SK-N-SH (cell line): Measurements from ENCODE around the gene TEAD3. TPM values are rescaled to one million over a fixed set of nuclear protein-coding genes. Genes with fewer than 3 reads are reported as not detected.

Source experiments
- CTCF ChIA-PET: fragments of 300-600, 350-600 bp; formaldehyde crosslinking; extraction: SDS; loops from one replicate; lab custom pipeline; 2021; lab: Yijun Ruan, JAX
- POLR2A ChIA-PET: fragments of 350-600 bp; sonication (Branson Sonifier 250); formaldehyde crosslinking; extraction: SDS; loops from one replicate; lab custom pipeline; 2020; ENCODE audit warnings: antibody characterized with exemption, inconsistent platforms; lab: Yijun Ruan, JAX
- DNase-seq: peaks from one replicate; pipeline ENCODE4 v3.0.0; 2012
- H2AFZ ChIP-seq: fragments of 200-600 bp; sonication (generic); 2 replicates; pipeline ENCODE4 v1.8.1; 2016; ENCODE audit warnings: antibody characterized with exemption, mild to moderate bottlenecking, low read depth
- H3F3A ChIP-seq: fragments of 200-600 bp; sonication (generic); replicated peaks from 2 replicates; pipeline ENCODE3; 2016; ENCODE audit warnings: antibody characterized with exemption, mild to moderate bottlenecking; ENCODE audit not compliant: insufficient read depth
- H3K27ac ChIP-seq, 2 experiments: fragments of 200-500 bp in 1 of 2; fragments of 200-600 bp in 1 of 2; sonication (Bioruptor generic) in 1 of 2; sonication (generic), shearing (Covaris generic) in 1 of 2; 2 replicates each; pipeline versions ENCODE4 v1.5.1 to v1.6.1; 2014 to 2016; ENCODE audit warnings: low read depth in 2 of 2, inconsistent platforms in 1 of 2, low read length in 1 of 2, mild to moderate bottlenecking in 1 of 2, mixed read lengths in 1 of 2
- H3K27me3 ChIP-seq: fragments of 200-600 bp; sonication (generic), shearing (Covaris generic); 2 replicates; pipeline ENCODE4 v1.6.1; 2016; ENCODE audit warnings: mixed run types; ENCODE audit not compliant: insufficient read depth
- H3K36me3 ChIP-seq, 2 experiments: fragments of 200-500 bp in 1 of 2; fragments of 200-600 bp in 1 of 2; sonication (Bioruptor generic) in 1 of 2; sonication (generic) in 1 of 2; replicated peaks in 1 of 2; 2 replicates each; pipeline versions ENCODE3 to v1.5.1; 2014 to 2016; ENCODE audit warnings: low read length in 1 of 2, mild to moderate bottlenecking in 1 of 2; ENCODE audit not compliant: insufficient read depth in 2 of 2, control insufficient read depth in 1 of 2
- H3K4me1 ChIP-seq, 2 experiments: fragments of 200-500 bp in 1 of 2; fragments of 200-600 bp in 1 of 2; sonication (Bioruptor generic) in 1 of 2; sonication (generic), shearing (Covaris generic) in 1 of 2; 2 replicates each; pipeline versions ENCODE4 v1.5.1 to v1.6.1; 2014 to 2016; ENCODE audit warnings: low read depth in 1 of 2, low read length in 1 of 2, mixed run types in 1 of 2; ENCODE audit not compliant: insufficient read depth in 2 of 2, control insufficient read depth in 1 of 2
- H3K4me2 ChIP-seq: fragments of 200-600 bp; sonication (generic), shearing (Covaris generic); 2 replicates; pipeline ENCODE4 v1.6.1; 2017; ENCODE audit warnings: mixed run types
- H3K4me3 ChIP-seq, 2 experiments: fragments of 200-500 bp in 1 of 2; fragments of 200-600 bp in 1 of 2; sonication (Bioruptor generic) in 1 of 2; sonication (generic), shearing (Covaris generic) in 1 of 2; 2 replicates each; pipeline versions ENCODE4 v1.5.1 to v1.8.1; 2014 to 2016; ENCODE audit warnings: low read depth in 2 of 2, inconsistent platforms in 1 of 2, low read length in 1 of 2, mild to moderate bottlenecking in 1 of 2, mixed read lengths in 1 of 2, moderate library complexity in 1 of 2
- H3K79me2 ChIP-seq: fragments of 200-600 bp; sonication (generic); 2 replicates; pipeline ENCODE4 v1.8.1; 2017; ENCODE audit warnings: mild to moderate bottlenecking; ENCODE audit not compliant: insufficient read depth
- H3K9ac ChIP-seq: fragments of 200-600 bp; sonication (generic); 2 replicates; pipeline ENCODE4 v1.6.1; 2017; ENCODE audit warnings: mixed run types
- H3K9me2 ChIP-seq: fragments of 200-600 bp; sonication (generic); 2 replicates; pipeline ENCODE4 v1.6.1; 2017; ENCODE audit warnings: mixed run types
- H3K9me3 ChIP-seq: fragments of 200-600 bp; sonication (generic); 2 replicates; pipeline ENCODE4 v1.6.1; 2017; ENCODE audit warnings: mixed run types, mild to moderate bottlenecking, moderate library complexity
- H4K20me1 ChIP-seq: fragments of 200-600 bp; sonication (generic); 2 replicates; pipeline ENCODE4 v1.6.1; 2017; ENCODE audit warnings: mild to moderate bottlenecking, mixed run types; ENCODE audit not compliant: insufficient read depth
- CHD2 ChIP-seq: fragments of 150-350 bp; IDR thresholded peaks from 2 replicates; pipeline ENCODE4 v1.6.1; 2018; ENCODE audit warnings: low read length; ENCODE audit not compliant: partially characterized antibody
- ELF1 ChIP-seq: IDR thresholded peaks from 2 replicates; pipeline ENCODE4 v1.4.0; 2012
- EP300 ChIP-seq, 2 experiments: IDR thresholded peaks; 2 replicates each; pipeline versions ENCODE4 v1.4.0 to v1.6.1; 2012; ENCODE audit warnings: borderline replicate concordance in 1 of 2, low read depth in 1 of 2, low read length in 1 of 2
- FOSL2 ChIP-seq: IDR thresholded peaks from 2 replicates; pipeline ENCODE4 v1.4.0; 2012; ENCODE audit warnings: low read depth, mild to moderate bottlenecking, moderate library complexity, borderline replicate concordance
- FOXJ3 ChIP-seq: sonication (generic); formaldehyde crosslinking; IDR thresholded peaks from 2 replicates; pipeline ENCODE4 v1.5.1; 2020; ENCODE audit warnings: mild to moderate bottlenecking, missing genetic modification reagents
- GATA2 ChIP-seq: sonication (generic); formaldehyde crosslinking; IDR thresholded peaks from 2 replicates; pipeline ENCODE4 v1.5.0; 2020; ENCODE audit warnings: mild to moderate bottlenecking, missing genetic modification reagents
- IRF3 ChIP-seq: fragments of 150-350 bp; IDR thresholded peaks from 2 replicates; pipeline ENCODE4 v1.6.1; 2016; ENCODE audit warnings: mild to moderate bottlenecking, low read depth, low read length
- MAX ChIP-seq: IDR thresholded peaks from 2 replicates; pipeline ENCODE4 v1.4.0; 2012; ENCODE audit warnings: low read depth
- MXI1 ChIP-seq: IDR thresholded peaks from 2 replicates; pipeline ENCODE4 v1.6.1; 2012; ENCODE audit warnings: mild to moderate bottlenecking, low read depth, low read length, improper control_type of control experiment
- NRF1 ChIP-seq: IDR thresholded peaks from 2 replicates; pipeline ENCODE4 v1.6.1; 2012; ENCODE audit warnings: low read depth, mild to moderate bottlenecking, low read length
- POLR2AphosphoS5 ChIP-seq: IDR thresholded peaks from 2 replicates; pipeline ENCODE4 v1.6.1; 2012; ENCODE audit warnings: low read depth, low read length
- SIN3A ChIP-seq: IDR thresholded peaks from 2 replicates; pipeline ENCODE4 v1.6.1; 2012; ENCODE audit warnings: low read depth, mild to moderate bottlenecking, low read length, moderate library complexity, borderline replicate concordance
- SMC3 ChIP-seq: IDR thresholded peaks from 2 replicates; pipeline ENCODE4 v1.6.1; 2012; ENCODE audit warnings: low read depth, low read length, improper control_type of control experiment
- TAF1 ChIP-seq: IDR thresholded peaks from 2 replicates; pipeline ENCODE4 v1.6.1; 2012; ENCODE audit warnings: low read depth, mild to moderate bottlenecking, low read length, moderate library complexity, borderline replicate concordance
- USF2 ChIP-seq: fragments of 150-350 bp; IDR thresholded peaks from 2 replicates; pipeline ENCODE4 v1.6.1; 2017; ENCODE audit warnings: antibody characterized with exemption, low read length, low read depth, borderline replicate concordance
- YY1 ChIP-seq: IDR thresholded peaks from 2 replicates; pipeline ENCODE4 v1.4.0; 2012; ENCODE audit warnings: low read depth, mild to moderate bottlenecking
- WGBS: methylation state at CpG from one replicate; pipeline ENCODE4 v1.1.6; 2017; ENCODE audit warnings: low lambda C conversion rate; 5-methylcytosine and 5-hydroxymethylcytosine counted together
- polyA plus RNA-seq, 3 experiments: library from polyadenylated mRNA; depleted of rRNA; stranded (reverse); fragments of >200 nt; gene quantifications; 2 replicates each; pipeline ENCODE4 v1.2.3, GENCODE V29; 2012
- TF ChIP-seq, protein P1 (sequence below): IDR thresholded peaks from 2 replicates; pipeline ENCODE4 v1.4.0; 2012; ENCODE audit warnings: low read depth, borderline replicate concordance

TEAD3 gene
- polyA plus RNA-seq, 1 of the 3 experiments (the other 2 are of a cell fraction), result 7.1 TPM

DNA sequence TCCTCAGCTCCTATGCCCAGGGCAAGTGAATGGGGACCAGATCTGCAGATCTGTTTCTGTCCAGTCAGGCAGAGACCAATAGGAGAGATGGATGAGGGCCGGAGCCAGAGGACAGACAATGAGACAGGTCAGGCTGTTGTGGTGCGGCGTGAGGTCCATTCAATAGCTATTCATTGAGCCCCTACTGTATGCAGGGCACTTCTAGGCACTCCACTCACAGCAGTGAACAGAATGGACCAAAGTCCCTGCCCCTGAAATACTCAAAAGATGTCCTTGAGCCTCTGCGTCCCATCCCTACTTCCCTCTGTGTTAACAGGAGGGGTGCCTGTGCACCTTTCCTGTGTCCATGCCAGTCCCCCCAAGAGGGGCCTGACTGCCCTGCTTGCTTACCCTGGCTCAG, 24.4 kb upstream of the TEAD3 start:
- no peak for TF ChIP-seq ELF1
- no peak for TF ChIP-seq SMC3
- no peaks in the 10 kb centered on the region for H3K27me3 ChIP-seq
- no peaks in the 10 kb centered on the region for H3F3A ChIP-seq
- peaks cover 0 to 5% of the 10 kb centered on the region in 2 experiments; a peak in 1 of 4 replicates for H3K4me1 ChIP-seq
- peak; percentile 21 for DNase-seq
- no peaks in the 10 kb centered on the region for H3K9me2 ChIP-seq
- H4K20me1 ChIP-seq, result no peaks in the 10 kb centered on the region
- H3K36me3 ChIP-seq, result no peaks in the 10 kb centered on the region
- no peaks in the 10 kb centered on the region for H3K9me3 ChIP-seq
- H3K27ac ChIP-seq, result no peak overlapping the region
- no peaks in the 10 kb centered on the region for H3K79me2 ChIP-seq
- ChIA-PET POLR2A (no interaction called here), CTCF (interaction anchor here (1.2 to 7.0 kb wide), 8 partner anchors 11 to 216 kb away, joined by 4 to 127 read pairs (median 26); partner anchors contain the start of gene ARMC12)
- H2AFZ ChIP-seq, result no peak overlapping the region
- no peak overlapping the region for H3K4me2 ChIP-seq
- no peak overlapping the region for H3K9ac ChIP-seq
- no peak overlapping the region for H3K4me3 ChIP-seq
- 97% methylated on average over 4 of the region's 4 CpGs for WGBS

- DNase-seq, result no peak
- no peaks in the 10 kb centered on the region for H3K27me3 ChIP-seq
- H3K36me3 ChIP-seq, result no peaks in the 10 kb centered on the region
- H3F3A ChIP-seq, result no peaks in the 10 kb centered on the region
- H3K9ac ChIP-seq, result no peak overlapping the region
- H3K79me2 ChIP-seq, result no peaks in the 10 kb centered on the region
- 87% methylated on average over 9 of the region's 9 CpGs for WGBS
- POLR2A ChIA-PET, result no interaction called here
- no peak overlapping the region for H3K27ac ChIP-seq
- peaks cover 0 to 5% of the 10 kb centered on the region in 2 experiments; a peak in 1 of 4 replicates for H3K4me1 ChIP-seq
- no peak for TF ChIP-seq CHD2
- TF ChIP-seq SIN3A, result no peak
- no peak for TF ChIP-seq EP300 (IDR thresholded peaks at IDR 0.05; ENCODE audit: borderline replicate concordance in 1 of 2, low read depth in 1 of 2, low read length in 1 of 2)
- no peak for TF ChIP-seq USF2
- no peak for TF ChIP-seq FOXJ3
- TF ChIP-seq SMC3, result no peak
- no peak for TF ChIP-seq TAF1
- TF ChIP-seq MXI1, result no peak
- no peak for TF ChIP-seq POLR2AphosphoS5
- TF ChIP-seq IRF3, result no peak
- no peak for TF ChIP-seq YY1
- TF ChIP-seq FOSL2, result no peak
- no peak for TF ChIP-seq GATA2 (CRISPR knock-in tag)
- TF ChIP-seq, protein P1, sequence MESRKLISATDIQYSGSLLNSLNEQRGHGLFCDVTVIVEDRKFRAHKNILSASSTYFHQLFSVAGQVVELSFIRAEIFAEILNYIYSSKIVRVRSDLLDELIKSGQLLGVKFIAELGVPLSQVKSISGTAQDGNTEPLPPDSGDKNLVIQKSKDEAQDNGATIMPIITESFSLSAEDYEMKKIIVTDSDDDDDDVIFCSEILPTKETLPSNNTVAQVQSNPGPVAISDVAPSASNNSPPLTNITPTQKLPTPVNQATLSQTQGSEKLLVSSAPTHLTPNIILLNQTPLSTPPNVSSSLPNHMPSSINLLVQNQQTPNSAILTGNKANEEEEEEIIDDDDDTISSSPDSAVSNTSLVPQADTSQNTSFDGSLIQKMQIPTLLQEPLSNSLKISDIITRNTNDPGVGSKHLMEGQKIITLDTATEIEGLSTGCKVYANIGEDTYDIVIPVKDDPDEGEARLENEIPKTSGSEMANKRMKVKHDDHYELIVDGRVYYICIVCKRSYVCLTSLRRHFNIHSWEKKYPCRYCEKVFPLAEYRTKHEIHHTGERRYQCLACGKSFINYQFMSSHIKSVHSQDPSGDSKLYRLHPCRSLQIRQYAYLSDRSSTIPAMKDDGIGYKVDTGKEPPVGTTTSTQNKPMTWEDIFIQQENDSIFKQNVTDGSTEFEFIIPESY, result no peak
- TF ChIP-seq MAX, result no peak
- no peak for TF ChIP-seq NRF1
- TF ChIP-seq, all 33 proteins: peak for 0
- Histone ChIP-seq H3K9me2 (no peaks in the 10 kb centered on the region), H3K9me3 (no peaks in the 10 kb centered on the region), H4K20me1 (no peaks in the 10 kb centered on the region), H3K4me3 (no peak overlapping the region), H2AFZ (no peak overlapping the region), H3K4me2 (no peak overlapping the region)
- CTCF ChIA-PET, result interaction anchor here (1.1 to 7.0 kb wide), 3 partner anchors 10 to 218 kb away, joined by 3 to 127 read pairs (median 4); partner anchors contain the start of gene ARMC12
Observed at GRCh38 chr6:35519313-35520015, 22.6 kb upstream of the TEAD3 start.
